GM19035 (cell line): ENCODE results near the gene PSMB7.

ENCODE experiments used
- ATAC-seq: cut with Tn5 transposase; IDR thresholded peaks from one replicate; pipeline ENCODE4 v1.9.1; 2021; ENCODE audit not compliant: unreplicated experiment

The PSMB7 gene

DNA sequence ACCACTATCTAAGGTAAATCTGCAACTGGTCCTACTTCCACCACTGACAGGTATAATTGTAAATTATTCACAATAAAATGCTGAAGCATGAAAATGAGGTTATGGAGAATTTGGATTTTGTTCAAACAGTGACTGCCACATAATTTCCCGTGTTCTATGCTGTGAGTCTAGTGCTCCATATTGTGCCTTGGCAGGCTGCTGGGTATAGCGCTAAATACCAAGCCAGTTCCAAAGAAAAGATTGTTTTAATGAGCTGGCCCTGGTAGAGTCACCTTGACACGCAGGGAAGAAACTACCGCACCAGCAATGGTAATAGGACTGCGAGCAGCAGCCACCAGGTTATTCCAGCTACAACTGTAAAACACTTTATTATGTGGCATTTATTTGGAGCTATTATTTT is 30.4 kb downstream of the PSMB7 start:
- ATAC-seq: no peak

DNA sequence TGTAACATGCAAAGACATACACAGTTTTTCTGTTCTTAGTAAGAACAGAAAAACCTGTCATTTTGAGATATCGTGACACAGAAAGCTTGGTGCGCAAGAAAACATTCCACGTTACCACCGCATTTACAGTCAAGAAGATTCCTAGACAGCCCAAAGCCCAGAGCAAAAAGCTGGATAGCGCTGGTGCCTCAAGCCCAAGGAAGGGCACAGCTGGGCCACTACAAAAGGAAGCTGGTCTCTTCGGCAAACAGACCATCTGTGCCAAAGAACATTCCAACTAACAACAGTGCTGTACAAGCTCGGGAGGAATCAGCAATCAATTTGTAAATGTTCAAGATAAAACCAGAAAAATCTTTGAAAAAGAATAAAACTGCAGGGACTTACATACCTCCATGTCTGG is 31.0 kb downstream of the PSMB7 start:
- ATAC-seq: no peak

DNA sequence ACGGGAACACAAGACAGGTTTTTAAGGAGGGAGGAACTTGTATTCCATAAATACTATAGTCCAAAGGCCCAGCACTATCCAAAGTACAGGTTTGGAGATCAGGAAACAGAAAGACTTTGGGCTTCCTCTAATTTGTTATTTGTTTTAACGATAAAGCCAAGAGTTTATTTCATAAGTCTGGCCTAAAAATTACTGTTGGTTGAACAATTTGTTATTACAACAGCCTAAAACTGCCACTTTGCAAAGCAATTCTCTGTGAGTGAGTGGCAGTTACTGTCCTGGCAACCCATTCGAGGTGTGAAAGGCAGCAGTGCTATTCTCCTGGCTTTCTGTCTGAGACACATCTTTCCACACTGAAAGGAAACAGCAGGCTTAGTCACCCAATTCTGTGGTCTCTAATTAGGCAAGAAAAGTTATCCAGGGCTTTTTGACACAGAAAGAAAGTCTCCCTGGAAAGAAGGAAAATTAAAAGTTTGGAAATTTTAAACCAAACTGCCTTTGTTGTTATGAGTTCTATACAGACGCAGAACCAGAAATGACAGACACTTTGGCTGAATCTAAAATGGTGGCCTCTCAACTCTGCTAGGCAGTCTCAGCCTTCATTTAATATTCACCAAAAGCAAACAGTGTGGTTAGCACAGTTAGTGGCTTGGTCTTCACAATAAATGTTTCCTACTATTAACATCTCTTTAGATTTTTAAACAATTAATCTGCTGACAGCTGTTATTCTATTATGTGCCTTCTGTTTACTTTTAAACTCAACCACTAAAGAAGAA is 33.9 kb downstream of the PSMB7 start:
- ATAC-seq: no peak

DNA sequence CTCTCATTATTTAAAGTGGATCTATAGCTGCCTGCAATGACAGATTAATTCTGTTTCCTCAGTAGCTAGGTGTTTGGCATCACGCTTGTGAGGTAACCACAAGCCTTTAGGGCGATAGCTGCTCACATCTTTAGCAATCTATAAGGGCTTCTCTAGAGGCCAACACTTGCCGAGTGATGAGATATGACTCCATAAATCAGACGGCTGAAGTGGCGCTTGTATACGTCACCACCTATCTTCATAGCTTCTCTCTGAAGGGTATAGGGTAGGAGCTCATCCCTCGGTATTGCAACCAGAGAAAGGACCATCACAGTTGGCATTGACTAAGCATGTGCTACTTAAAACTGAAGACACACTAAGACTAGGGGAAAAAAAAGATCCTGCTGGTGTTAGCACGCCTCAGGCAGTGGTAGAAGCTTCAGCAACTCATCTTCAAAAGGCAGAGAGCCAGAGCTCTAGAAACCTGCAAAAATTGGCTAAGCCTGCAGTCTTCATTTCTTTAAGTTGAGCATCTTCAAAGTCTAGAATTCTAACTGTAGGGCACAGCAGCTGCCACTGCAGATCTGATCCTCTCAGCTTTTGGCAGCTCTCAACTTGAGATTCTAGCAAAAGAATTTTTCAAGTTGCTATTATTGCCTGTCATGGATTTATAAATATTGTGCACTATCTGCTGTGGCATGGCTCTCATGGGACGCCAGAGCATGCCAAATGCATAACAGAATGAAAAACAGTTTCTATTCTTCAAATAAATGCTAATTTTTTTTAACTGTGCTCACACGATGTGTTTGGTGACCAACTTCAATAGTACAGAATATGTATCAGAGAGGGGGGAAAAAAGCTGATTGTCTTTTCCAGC is 37.5 kb downstream of the PSMB7 start:
- no peak for ATAC-seq

DNA sequence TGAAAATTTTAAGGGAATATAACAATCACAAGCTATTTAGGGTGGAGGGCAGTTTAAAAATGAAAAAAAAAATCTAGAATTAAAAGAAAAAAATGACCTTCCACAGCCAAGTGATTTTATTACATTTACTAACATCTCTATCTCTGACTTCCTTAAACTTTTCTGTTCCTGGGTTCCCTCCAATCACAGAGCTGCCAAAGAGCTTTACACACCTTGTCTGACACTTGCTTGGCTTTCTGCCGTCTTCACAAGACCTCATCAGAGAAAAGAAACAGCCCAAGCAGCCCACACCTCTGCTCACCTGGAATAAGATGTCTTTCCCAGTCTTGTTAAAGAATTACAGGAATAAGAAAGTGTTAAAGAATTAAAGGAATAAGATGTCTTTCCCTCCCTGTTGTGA is 38.9 kb downstream of the PSMB7 start:
- ATAC-seq: no peak

DNA sequence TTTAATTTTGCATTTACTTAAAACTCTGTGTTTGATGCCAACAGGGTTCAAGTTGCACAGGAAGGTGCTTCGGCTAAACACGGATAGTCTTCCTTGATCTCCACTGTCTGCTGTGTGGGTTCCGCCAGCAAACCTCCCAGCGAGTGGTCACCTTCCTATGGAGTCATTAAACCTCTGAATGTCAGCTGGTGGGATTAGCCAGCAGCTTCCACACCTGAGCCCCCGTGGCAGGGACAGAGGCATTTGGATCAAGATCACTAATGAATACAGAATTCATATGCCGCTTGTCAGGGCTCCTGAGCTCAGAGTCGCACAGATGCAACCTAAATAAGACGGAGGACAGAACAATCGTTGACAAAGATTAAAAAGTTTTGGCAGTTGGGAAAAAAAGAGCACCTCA is 39.5 kb downstream of the PSMB7 start:
- ATAC-seq: no peak

DNA sequence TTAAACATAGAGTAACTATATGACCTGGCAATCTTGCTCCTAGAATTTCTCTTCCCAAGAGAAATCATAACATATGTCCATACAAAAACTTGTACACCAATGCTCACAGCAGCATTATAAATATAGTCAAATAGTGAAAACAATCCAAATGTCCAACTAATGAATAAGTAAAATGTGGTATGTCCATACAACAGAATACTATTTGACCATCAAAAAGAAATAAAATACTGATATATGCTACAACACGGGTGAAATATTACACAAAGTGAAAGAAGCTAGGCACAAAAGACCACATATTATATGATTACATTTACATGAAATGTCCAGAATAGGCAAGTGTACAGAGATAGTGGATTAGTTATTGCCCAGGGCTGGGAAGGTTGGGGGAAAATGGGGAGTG is 41.4 kb downstream of the PSMB7 start:
- no peak for ATAC-seq

DNA sequence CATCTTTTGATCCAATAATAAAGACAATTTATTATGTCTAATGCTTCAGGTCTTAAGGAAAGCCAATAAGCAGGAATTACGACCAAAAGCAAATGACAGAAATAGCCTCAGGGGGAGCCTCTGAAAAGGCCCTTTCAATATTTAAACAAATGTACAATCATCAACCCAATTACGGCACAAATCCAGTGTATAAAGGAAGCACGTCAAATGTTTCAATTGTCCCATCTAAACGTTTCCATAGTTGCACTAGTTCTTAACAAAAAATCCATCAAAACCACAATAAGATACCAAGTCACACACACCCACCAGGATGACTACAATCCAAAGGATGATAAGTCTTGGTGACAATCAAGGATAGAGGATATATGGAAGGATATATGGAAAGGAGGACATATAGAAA is 41.9 kb downstream of the PSMB7 start:
- no peak for ATAC-seq

DNA sequence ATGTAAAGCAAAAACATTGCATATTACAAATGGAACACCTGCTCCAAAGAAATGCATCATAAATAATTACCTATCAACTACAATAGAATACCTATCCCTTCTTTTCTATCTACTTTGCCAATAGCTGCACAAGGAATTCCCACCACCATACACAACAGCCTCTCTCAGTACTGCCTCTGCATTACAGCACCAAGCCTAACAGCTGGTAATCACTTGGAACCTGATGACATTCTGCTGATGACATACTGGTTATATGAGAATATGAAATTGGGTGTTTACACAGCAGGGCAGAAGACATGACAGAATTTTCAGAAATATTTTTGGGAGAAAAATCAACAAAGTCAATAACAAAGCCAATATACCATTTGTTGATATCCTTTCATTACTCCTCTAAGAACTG is 43.2 kb downstream of the PSMB7 start:
- ATAC-seq: no peak

DNA sequence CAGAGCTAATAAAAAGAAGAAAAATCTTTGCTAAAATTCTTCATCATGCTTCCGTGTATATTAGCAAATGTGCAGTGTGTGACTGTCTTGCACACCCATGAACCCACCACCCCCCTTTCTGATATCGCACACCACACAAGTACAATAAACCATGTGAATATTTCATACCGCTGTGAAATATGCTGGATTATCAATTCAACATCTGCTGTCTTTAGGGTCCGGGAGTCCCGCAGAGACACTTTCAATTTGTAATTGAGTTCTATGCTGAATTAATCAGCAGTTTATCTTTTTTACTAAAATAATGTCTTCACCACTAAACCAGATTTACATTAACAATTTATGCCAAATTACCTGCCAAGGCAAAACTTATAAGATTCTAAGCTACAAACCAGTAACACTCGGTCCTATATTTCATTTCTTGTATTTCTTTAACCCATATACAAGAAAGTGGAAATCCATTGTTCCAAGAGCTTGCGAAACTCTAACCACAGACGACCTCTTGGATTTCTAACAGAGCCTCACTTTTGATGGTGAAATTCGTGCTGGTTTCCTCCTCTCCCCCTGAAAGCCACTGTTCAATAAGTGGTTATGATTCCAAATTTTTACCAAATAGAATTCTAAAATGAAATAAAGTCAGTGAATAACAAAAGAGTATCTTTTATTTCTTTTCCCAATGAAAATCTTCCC is 44.2 kb downstream of the PSMB7 start:
- no peak for ATAC-seq

DNA sequence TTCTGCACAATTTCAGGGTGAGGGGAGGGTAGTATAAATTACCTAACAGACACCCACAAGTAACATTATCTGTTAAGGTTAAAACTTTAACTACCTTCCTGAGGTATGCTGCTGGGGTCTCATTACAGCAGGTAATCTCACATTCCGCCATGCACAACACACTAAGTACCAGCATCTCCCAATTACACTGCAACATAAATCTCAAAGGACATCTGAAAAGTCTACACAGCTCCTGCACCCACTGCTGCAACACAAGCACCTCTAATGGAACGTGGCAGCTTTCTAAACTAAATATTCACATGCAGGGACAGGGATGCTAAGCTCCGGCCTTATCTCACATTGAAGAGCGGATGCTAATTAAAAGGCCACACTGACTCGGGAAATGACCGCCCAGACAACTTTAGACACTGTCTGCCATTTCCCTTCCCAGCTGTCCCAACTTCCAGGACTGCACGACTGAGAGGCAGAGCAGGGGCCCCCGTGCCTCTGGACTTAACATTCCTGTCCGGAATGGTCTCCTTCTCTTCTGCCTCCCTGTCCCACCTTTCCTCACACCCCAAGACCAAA is 45.9 kb downstream of the PSMB7 start:
- no peak for ATAC-seq

DNA sequence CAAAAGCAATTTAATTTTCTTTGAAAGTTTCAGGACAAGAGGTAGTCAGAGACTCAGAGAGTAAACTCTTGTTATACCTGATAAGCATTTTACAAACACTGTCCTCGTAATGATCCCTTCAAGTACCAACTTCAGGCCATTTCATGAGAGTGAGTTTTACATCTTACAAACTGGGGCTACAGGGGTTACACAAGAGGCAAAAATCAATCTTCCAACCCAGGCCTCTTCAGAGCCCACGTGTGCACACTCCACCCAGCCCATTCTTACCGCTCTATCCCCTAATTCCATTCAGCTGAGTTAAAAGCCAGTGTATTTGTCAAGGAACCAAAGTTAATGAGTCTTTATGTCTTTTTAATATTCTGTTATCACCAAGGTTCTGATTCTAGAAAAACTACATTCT is 46.5 kb downstream of the PSMB7 start:
- ATAC-seq: no peak

DNA sequence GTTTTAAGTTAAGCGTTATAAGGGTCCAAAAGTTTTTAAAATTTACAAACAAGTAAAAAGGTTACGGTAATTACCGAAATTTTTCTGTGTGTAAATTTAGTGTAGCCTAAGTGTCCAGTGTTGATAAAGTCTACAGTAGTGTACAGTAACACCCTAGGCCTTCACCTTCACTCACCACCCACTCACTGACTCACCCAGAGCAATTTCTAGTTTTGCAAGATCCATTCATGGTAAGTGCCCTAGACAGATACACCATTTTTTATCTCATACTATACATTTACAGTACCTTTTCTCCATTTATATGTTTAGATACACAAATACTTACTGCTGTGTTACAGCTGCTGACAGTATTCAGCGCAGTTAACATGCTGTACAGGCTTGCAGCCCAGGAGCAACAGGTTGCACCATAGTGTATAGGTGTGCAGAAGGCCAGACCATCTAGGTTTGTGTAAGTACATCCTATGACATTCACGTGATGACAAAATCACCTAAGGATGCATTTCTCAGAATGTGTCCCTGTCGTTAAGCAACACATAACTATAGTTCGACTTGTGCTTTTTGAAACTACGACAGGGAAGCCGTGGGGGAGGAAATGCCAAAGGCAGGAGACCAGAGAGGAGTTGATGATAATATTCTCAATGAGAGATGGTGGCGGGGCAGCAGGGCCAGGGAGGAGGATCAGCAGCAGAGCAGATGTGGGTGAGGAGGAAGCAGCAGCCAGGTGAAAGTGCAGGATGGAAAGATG is 48.6 kb downstream of the PSMB7 start:
- no peak for ATAC-seq

DNA sequence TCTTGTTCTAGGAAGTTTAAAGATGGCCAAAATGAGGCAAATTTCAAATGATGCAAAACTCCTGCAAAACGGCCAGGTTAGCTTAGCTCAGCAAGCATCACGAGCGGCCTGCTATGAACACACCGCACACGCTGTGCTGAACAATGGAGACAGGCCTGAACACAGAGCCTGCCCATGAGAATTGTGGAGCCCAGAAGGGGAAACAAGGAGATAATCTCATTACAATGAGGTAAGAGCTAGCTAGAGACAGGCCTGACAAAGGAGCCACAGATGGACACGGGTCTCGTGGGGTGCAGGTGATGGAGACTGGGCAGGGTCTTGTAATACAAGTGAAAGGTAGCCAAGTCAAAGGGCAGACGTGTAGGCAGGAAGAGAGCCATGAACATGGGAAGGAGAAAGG is 50.2 kb downstream of the PSMB7 start:
- no peak for ATAC-seq

DNA sequence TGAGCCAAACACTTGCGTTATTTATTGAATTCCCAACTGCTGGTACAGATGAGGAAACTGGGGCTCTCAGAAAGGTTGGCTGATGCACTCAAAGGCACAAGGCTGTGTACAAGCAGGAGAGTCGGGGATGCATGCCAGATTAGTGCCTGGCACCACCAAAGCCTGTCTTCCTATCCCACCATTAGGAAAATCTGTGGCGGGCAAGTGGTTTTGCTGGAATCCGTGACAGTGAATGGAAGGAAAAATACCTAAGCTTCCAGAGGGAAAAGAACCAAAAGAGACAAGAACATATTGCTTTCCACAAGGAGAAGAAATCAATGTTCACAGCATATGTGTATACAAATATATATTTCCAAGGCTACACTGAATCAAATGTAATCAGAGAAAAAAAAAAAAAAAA is 51.1 kb downstream of the PSMB7 start:
- ATAC-seq: no peak

DNA sequence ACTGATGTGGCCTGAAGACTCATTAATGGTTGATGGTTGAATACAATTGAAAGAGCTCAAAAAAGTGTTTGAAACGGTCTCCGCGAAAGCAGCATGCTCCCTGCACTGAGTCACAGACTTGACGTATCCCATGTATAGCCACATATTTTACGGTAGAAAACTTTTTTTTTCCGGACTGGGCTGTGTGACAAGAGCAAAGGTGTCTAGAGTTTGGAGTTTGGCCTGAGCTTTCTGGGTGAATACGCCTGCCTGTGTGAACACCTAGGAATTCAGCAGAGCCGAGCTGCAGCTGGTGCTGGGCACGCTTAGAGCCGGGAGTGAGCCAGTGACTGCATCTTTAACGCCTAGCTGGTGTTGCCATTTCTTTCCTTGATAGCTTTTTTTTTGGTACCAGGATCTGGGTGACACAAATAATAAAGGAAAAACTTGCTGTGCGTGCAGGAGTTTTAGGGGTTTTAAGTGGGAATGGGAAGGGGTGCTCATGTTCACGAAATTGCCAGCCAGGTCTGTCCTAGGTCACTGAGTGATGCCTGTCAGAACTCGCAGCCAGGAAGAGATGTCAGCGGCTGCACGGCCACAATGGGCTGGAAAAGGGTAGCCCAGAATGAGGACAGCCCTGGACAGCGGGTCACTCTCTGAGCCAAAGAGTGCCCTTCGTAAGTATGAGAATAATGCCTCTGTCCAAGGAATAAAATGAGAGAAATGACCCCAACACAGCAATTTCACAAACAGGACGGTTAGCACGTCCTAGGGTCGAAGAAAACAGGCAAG is 51.7 kb downstream of the PSMB7 start:
- ATAC-seq: no peak

DNA sequence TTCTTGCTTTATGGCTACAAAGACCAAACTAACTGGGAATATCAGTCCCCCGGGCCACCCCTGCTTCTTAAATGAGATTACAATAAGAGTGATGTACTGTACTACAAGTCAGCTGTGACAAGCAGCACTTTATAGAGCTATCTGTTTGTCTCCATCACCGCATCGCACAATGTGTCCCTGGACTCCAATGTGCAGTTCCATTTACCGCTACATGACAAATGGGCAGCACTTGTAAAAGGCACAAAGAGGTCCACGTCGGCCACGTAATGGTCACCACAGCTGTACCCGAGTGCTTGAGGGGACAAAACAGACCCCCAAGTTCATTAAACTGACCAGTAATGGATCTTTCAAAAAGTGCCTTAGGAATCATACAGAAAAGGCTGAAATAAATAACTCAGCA is 54.1 kb downstream of the PSMB7 start:
- ATAC-seq: no peak

DNA sequence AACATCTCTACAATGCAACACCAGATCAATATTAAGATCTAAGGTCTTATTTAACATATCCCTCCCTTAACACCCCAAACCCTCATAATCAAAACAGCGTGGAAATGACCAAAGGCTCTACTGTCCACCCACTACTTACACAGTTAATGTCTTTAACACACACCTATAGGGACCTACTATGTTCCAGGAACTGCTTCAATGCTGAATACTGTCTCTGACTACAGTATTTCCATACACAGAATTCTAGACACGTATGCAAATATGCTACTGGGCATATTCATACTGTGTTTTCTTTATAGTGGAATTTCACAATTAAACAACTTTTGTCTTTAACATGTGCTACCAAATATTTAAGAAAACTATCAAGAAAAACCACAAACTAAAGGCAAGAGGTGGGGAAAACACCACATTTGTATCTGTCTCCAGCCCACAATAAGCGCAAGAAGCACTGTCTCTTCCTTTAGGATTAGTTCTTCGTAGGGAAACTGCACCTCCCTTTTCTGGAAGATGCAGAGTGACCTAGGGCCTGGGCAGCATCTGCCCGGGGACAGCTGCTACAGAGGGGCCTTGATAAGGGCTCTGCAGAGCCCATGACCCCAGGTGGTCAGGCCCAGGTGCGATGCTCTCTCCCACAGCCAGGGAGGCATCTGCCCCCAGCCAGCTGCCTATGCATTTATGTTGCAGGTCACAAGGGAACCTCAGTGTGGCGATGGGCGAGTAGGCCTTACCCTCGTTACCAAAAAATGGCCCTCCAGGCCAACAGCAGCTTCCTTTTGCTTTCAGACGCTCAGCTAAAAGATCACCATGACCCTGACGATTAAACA is 55.2 kb downstream of the PSMB7 start:
- ATAC-seq: no peak

DNA sequence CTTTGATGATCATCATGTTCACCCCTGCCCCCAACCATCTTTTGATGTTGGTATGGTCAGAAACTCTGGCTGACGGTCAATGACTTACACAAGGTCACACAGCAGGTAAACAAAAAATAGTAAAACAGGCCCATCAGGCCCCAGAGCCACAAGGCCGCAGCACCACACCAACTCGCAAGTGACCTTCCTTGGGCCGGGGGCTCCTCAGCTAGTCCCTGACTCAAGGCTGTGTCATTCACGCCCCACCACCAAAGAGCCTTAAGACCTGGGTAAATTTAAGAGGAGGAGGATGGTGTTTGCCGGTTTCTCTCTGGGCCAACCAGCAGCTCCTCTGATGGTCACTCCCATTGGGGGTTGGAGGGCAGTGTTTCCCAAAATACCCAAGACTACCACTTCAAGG is 55.8 kb downstream of the PSMB7 start:
- ATAC-seq: no peak
